HG03442 (cell line): ENCODE measurements around the gene FKRP.
"Not testable (repeated sequence)": the region's sequence is repeated elsewhere in the genome, so short reads cannot be mapped to it uniquely, and the experiment has no call there.

Experiments used
- ATAC-seq: cut with Tn5 transposase; IDR thresholded peaks from one replicate; pipeline ENCODE4 v1.9.1; 2021; ENCODE audit warnings: mild to moderate bottlenecking, moderate library complexity; ENCODE audit not compliant: unreplicated experiment

Gene FKRP

DNA sequence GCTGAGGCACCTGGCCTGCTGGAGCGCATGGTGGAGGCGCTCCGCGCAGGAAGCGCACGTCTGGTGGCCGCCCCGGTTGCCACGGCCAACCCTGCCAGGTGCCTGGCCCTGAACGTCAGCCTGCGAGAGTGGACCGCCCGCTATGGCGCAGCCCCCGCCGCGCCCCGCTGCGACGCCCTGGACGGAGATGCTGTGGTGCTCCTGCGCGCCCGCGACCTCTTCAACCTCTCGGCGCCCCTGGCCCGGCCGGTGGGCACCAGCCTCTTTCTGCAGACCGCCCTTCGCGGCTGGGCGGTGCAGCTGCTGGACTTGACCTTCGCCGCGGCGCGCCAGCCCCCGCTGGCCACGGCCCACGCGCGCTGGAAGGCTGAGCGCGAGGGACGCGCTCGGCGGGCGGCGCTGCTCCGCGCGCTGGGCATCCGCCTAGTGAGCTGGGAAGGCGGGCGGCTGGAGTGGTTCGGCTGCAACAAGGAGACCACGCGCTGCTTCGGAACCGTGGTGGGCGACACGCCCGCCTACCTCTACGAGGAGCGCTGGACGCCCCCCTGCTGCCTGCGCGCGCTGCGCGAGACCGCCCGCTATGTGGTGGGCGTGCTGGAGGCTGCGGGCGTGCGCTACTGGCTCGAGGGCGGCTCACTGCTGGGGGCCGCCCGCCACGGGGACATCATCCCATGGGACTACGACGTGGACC, 10.1 kb downstream of the FKRP start:
- no peak for ATAC-seq

DNA sequence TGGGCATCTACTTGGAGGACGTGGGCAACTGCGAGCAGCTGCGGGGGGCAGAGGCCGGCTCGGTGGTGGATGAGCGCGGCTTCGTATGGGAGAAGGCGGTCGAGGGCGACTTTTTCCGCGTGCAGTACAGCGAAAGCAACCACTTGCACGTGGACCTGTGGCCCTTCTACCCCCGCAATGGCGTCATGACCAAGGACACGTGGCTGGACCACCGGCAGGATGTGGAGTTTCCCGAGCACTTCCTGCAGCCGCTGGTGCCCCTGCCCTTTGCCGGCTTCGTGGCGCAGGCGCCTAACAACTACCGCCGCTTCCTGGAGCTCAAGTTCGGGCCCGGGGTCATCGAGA, 10.7 kb downstream of the FKRP start:
- ATAC-seq: no peak

DNA sequence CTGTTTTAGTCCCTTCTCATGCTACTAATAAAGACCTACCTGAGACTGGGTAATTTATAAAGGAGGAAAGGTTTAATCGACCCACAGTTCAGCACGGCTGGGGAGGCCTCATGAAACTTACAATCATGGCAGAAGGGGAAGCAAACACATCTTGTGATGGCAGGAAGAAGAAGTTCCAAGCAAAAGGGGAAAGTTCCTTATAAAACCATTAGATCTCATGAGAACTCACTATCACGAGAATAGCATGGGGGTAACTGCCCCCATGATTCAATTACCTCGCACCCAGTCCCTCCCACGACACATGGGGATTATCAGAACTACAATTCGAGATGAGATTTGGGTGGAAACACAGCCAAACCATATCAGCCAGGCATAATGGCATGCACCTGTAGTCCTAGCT, 13.3 kb downstream of the FKRP start:
- ATAC-seq: no peak

DNA sequence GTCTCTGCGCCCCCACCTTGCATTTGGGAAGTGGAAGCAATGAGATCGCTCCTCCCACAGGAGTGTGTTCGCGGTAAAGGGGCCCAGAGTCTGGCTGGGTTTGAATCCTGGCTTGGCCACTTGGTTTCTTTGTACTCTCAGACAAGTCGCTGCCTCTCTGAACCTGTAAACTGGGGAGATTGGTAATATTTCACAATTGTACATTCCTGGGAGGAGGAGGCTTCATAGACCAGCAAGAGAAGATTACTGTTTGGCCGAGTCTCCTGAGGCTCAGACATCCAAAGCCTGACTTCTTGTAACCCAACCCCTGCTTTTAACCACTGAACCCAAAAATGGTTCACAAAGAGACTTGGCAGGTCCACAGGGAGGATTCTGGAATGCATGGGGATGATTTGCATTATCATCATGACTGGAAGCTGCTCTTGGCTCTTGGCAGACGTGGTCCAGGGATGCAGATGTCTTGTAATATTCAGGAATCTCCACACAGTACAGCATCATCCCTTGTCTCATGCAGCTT, 14.0 kb downstream of the FKRP start:
- no peak for ATAC-seq

GRCh38 chr19:46760363-46760762, 14.5 kb downstream of the FKRP start:
- no peak for ATAC-seq

DNA sequence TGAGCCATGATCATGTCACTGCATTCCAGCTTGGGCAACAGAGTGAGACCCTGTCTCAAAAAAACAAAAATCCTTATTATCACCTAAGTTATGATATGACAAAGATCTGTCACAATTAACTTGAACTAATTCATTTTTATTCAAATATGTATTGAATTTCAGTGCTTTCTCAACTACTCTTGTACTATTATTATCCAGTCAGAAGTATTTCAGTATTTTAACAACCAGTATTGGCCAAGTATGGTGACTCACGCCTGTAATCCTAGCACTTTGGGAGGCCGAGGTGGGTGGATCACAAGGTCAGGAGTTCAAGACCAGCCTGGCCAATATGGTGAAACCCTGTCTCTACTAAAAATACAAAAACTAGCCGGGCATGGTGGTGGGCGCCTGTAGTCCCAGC, 15.0 kb downstream of the FKRP start:
- not testable (repeated sequence) for ATAC-seq

DNA sequence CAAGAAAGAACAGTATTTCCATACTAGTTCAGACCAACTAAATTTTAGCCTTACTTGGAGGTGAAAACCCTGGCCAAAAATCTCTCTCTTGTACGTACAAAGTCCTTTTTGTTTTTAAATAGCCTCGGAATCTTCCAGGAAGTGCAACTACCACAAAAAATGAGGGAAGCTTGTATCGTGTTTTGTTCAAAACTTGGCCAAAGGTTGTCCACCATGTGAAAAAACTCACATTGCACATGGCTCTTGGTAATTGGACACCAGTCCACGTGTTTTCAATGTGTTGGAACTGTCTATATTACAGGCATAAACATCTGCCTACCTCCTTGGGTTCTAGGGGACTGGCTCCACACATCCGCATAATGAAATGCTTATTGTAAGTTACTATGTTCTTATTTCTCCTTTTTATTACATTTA, 15.6 kb downstream of the FKRP start:
- no peak for ATAC-seq

DNA sequence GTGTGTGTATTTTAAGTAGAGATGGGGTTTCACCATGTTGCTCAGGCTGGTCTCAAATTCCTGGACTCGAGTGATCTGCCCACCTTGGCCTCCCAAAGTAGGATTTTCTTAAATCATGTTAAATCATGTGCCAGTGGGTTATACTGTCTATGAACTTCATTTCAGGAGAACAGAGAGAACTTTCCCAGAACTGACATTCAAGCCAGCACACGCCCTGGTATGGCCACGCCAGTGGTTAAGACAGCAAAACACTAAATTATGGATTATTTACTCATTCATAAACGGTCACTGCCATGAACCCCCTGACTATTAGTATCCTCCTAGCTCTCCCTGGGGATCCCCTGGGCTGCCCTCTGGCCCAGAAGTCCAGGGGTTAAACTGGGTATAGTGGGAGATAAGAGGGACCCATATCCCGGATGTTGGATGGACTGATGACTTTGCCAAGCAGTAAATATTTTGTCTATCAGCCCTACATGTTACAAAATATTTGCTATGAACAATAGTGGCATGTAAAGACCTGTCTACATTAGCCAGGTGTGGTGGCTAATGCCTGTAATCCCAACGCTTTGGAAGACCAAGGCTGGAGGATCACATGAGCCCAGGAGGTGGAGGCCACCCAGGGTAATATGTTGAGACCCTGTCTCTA, 16.5 kb downstream of the FKRP start:
- ATAC-seq: no peak

DNA sequence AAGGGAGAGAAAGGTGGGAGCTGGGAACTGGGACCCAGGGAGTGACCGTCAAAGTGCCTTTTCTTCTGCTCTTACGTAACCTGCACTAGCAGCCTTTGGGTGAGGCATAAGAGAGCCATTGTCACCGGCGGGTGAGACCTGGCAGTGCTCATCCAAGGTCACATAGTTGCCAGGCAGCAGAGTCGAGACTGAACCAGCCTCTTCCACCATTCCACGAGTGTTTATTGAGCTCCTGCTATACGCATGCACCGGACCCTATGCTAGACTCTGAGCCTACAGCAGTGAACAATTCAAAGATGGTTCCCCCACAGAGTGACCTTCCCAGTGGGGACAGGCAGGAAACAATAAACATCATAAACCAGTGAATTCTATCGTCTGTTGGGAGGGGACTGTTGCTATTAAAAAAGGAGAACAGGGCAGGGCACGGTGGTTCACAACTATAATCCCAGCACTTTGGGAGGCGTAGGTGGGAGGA, 19.0 kb downstream of the FKRP start:
- no peak for ATAC-seq

DNA sequence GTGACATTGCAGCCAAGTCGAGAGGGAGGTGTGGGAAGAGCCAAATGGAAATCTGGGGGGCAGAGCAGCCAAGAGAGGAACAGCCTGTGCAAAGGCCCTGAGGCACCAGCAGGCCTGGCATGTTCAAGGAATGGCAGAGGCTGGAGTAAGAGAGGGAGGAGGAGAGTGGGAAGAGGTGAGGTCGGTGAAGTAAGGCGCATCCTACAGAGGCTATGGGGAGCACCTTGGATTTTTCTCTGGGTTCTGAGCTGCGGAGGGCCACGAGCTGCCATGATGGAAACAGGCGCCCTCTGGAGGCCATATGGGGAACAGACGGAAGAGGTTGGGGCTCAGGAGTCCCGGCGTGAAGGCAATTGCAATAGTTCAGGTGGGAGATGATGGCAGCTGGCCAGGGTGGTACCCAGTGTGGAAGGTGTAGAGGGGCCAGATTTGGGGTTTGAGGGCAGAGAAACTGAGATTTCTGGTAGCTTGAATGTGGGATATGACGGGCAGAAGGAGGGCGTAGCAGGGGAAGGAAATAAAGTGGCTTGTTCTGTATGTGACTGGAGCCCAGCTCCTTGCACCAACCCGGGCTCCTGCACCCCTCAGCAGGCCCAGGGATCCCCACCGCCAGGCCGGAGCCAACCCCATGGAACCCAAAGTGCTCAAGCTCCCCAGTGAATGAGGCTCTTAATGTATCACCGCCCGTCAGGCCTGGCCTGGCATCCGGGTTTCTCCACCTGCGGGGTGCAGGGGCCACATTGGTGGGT, 20.9 kb downstream of the FKRP start:
- ATAC-seq: no peak

DNA sequence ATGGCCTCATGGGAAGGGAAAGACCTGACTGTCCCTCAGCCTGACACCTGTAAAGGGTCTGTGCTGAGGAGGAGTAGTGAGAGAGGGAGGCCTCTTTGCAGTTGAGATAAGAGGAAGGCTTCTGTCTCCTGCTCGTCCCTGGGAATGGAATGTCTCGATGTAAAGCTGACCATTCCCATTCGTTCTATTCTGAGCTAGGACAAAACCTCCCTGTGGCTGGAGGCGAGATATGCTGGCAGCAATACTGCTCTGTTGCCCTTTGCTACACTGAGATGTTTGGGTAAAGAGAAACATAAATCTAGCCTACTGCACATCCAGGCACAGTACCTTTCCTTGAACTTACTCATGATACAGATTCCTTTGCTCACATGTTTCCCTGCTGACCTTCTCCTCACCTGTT, 22.9 kb downstream of the FKRP start:
- not testable (repeated sequence) for ATAC-seq

DNA sequence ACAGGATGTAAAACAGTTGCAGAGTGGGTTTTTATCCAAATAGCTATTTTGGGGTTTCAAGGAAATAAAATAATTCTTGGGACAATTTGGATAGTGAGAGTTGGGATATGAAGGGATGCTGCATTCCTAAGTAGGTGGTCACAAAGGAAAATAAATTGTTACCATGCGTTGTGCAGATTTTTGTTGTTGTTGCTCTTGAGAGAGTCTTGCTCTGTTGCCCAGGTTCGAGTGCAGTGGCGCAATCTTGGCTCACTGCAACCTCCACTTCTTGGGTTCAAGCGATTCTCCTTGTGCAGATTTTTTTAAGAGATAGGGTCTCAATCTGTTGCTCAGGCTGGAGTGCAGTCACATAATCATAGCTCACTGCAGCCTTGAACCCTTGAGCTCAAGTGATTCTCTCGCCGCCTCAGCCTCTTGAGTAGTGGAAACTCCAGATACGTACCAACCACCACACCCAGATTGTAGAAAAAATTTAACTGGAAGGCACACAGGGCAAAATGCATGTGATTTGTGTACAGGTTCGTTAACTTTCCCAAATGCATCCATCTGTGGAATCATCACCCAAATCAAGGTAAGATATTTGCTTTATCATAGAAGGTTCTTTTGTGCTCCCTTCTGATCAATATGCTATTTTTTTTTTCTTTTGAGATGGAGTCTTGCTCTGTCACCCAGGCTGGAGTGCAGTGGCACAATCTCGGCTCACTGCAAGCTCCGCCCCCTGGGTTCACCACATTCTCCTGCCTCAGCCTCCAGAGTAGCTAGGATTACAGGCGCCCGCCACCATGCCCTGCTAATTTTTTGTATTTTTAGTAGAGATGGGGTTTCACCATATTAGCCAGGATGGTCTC, 26.5 kb downstream of the FKRP start:
- ATAC-seq: no peak

GRCh38 chr19:46773018-46773399, 27.2 kb downstream of the FKRP start:
- ATAC-seq: no peak

GRCh38 chr19:46775642-46776258, 29.9 kb downstream of the FKRP start:
- no peak for ATAC-seq

DNA sequence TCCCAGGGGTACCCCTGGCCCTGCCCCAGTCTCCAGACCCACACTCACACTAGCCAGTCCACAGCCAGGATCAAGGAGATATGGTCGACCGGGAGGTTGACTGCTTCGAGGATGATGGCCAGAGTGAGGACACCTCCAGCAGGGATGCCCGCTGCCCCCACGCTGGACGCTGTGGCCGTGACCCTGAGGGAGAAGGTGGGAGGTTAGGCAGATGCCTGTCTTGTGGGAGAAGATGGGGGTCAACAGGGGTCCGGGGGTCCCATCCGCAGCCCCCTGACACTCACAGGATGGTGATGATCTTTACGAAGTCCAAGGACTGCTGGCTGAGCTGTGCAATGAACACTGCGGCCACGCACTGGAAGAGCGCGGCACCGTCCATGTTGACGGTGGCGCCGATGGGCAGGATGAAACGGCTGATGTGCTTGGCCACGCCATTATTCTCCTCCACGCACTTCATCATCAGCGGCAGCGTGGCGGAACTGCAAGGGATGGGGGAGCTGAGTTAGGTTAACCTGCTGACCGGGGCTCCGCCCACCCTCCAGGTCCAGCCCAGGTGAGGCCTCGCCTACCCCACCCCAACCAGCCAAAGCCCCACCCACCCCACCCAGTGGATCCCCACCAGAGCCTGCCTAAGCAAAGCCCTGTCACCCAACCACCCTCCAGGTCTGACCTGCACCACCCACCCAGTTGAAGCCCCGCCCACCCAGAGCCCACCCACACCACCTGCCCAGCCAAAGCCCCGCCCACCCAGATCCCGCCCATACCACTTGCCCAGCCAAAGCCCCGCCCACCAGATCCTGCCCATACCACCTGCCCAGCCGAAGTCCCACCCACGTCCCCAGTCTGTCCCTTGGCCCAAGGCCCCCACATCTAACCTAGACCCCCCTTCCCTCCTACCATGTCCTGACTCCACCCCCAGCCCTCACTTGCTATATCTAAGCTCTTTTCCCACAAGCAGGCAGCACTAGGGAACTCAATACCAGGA, 31.4 kb downstream of the FKRP start:
- no peak for ATAC-seq

DNA sequence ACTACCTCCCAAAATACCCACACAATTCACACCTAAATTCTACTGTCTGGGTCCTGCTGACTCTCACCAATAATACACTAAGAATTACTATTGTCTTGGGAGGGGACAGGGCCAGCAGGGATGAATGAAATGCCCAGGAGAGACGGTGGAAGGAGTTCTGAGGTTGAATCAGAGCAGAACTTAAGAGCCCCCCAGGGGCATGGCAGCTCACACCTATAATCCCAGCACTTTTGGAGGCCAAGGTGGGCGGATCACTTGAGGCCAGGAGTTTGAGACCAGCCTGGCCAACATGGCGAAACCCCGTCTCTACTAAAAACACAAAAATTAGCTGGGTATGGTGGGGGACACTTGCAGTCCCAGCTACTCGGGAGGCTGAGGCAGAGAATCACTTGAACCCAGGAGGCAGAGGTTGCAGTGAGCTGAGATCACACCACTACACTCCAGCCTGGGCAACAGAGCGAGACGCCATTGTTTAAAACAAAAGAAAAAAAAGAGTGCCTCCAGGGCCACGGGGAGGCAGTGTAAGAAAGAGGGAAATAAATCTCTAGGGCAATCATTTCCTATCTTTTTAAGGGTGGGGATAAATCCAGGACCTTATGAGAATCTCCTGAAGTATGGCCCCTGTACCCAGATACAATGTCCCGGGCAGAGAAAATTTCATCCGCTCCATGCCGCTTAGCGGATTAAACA, 32.2 kb downstream of the FKRP start:
- ATAC-seq: not testable (repeated sequence)

- ATAC-seq: no peak
Measured at GRCh38 chr19:46782355-46783019, 36.6 kb downstream of the FKRP start.

GRCh38 chr19:46783670-46784069, 37.8 kb downstream of the FKRP start:
- ATAC-seq: no peak
